ENCODE results near the gene DHRS1. TPM values are rescaled to one million over a fixed set of nuclear protein-coding genes. Genes with fewer than 3 reads are reported as not detected.

DHRS1 gene
- total and polyA plus RNA-seq, 9 of the 15 experiments (the other 6 are each of a cell fraction or from before 2014, with no cell fraction given), result 7.3 to 33.6 (median 13.3) TPM

GRCh38 chr14:24271134-24271833 lies 28.3 kb downstream of the DHRS1 start, which contains the start of gene RABGGTA (continued):
- TF ChIP-seq TSHZ1 (CRISPR knock-in tag; IDR thresholded peaks at IDR 0.05), result no peak
- TF ChIP-seq ZFP91 (CRISPR knock-in tag; IDR thresholded peaks at IDR 0.05), result no peak
- TF ChIP-seq VEZF1 (CRISPR knock-in tag; IDR thresholded peaks at IDR 0.05), result peak; percentile 89
- no peak for TF ChIP-seq NCOA4 (IDR thresholded peaks at IDR 0.05; ENCODE audit: partially characterized antibody)
- no peak for TF ChIP-seq ZNF551 (CRISPR knock-in tag; IDR thresholded peaks at IDR 0.05)
- peak; percentile 86; the same call in 1 of the 2 replicates for TF ChIP-seq PHF8 (IDR thresholded peaks at IDR 0.05; ENCODE audit: borderline replicate concordance, low read length)
- peak; percentile 39; the same call in 1 of the 2 replicates for TF ChIP-seq ZNF384 (IDR thresholded peaks at IDR 0.05; ENCODE audit: low read depth, low read length)
- peak; percentile 20; the same call in 1 of the 2 replicates for TF ChIP-seq ARID4B (CRISPR knock-in tag; IDR thresholded peaks at IDR 0.05)
- no peak for TF ChIP-seq ZNF175 (CRISPR knock-in tag; IDR thresholded peaks at IDR 0.05; ENCODE audit: low read depth)
- TF ChIP-seq POLR3A (IDR thresholded peaks at IDR 0.05; ENCODE audit: borderline replicate concordance, extremely low read depth, insufficient read depth, insufficient read length), result no peak
- TF ChIP-seq ZNF511 (CRISPR knock-in tag; IDR thresholded peaks at IDR 0.05), result peak; percentile 57
- TF ChIP-seq PRPF4 (IDR thresholded peaks at IDR 0.05; ENCODE audit: insufficient read depth, low read depth, low read length, poor library complexity, severe bottlenecking), result no peak
- TF ChIP-seq SREBF1 (IDR thresholded peaks at IDR 0.05; ENCODE audit: borderline replicate concordance, low read depth, low read length), result no peak
- no peak for TF ChIP-seq ZNF785 (CRISPR knock-in tag; IDR thresholded peaks at IDR 0.05)

Measured in K562 (cell line).